Pancreas (tissue), 10 donors: ENCODE measurements around the gene OR4K2. TPM values are rescaled to one million over a fixed set of nuclear protein-coding genes. Genes with fewer than 3 reads are reported as not detected.
"Not testable (repeated sequence)": the region's sequence is repeated elsewhere in the genome, so short reads cannot be mapped to it uniquely, and the experiment has no call there.

Source experiments
- ATAC-seq, 4 donors: fragments of 200-7000 bp; cut with Tn5 transposase; one replicate each; pipeline versions ENCODE4 v1.8.0 to v1.9.1; 2020; ENCODE audit warnings: mild to moderate bottlenecking in 4 of 4, moderate library complexity in 4 of 4
- DNase-seq, 6 donors: peaks; one replicate each; pipeline ENCODE4 v3.0.0-alpha.2; 2020
- FAIRE-seq: peaks from 2 replicates; lab custom pipeline; 2012; peaks lifted over from hg19 to GRCh38; lab: Jason Lieb, UNC
- H3K27ac ChIP-seq, 4 donors: fragments of 200-600 bp; sonication (generic); 1 replicate in 3 of 4; 2 replicates in 1 of 4; pipeline versions ENCODE4 v1.5.0 to v1.8.0; 2020
- H3K27me3 ChIP-seq, 4 donors: fragments of 200-600 bp; one replicate each; pipeline ENCODE4 v1.8.0; 2021
- H3K36me3 ChIP-seq, 3 donors: fragments of 200-600 bp; sonication (generic) in 1 of 3; one replicate each; pipeline versions ENCODE4 v1.5.0 to v1.8.0; 2020 to 2021
- H3K4me1 ChIP-seq, 3 donors: fragments of 200-600 bp; one replicate each; pipeline ENCODE4 v1.8.0; 2021
- H3K4me3 ChIP-seq, 4 donors: fragments of 200-600 bp; sonication (generic) in 2 of 4; one replicate each; pipeline versions ENCODE4 v1.5.0 to v1.8.0; 2020 to 2021
- H3K9me3 ChIP-seq, 4 donors: fragments of 200-600 bp; one replicate each; pipeline ENCODE4 v1.8.0; 2021
- CTCF ChIP-seq, 4 donors: fragments of 200-600 bp; sonication (generic) in 3 of 4; IDR thresholded peaks; one replicate each; pipeline versions ENCODE4 v1.5.0 to v1.8.0; 2021; ENCODE audit warnings: antibody characterized with exemption in 4 of 4
- WGBS, 2 donors: extraction: QIAGEN DNeasy Blood & Tissue Kit; methylation state at CpG; one replicate each; pipeline ENCODE4 v1.1.7; 2013; 5-methylcytosine and 5-hydroxymethylcytosine counted together
- intact Hi-C, 3 donors: fragments of 100-400 bp; cut with DNase I; formaldehyde crosslinking; loops; one replicate each; pipeline versions ENCODE4 v1.11.1 to v1.14.2; 2022
- polyA plus RNA-seq, 2 donors: library from polyadenylated mRNA; stranded (reverse); fragments of 200-250 nt; gene quantifications; one replicate each; pipeline ENCODE4 v1.2.3, GENCODE V29; 2013
- total RNA-seq, 6 donors: library from RNA; stranded (reverse); fragmentation: NEBNext Ultra II Directional in 4 of 6; extraction: Animal tissue kit (Norgen Biotek cat#: 25700) in 4 of 6; gene quantifications; one replicate each; pipeline versions ENCODE4 v1.2.1 to v1.2.4, GENCODE V29; 2021 to 2023
- donor health status: healthy with polysubstance abuse.
- donor health status: DM: no; HTN: no; CAD: no; lungs with moderate emphysema.
- donor health status: DM: no; HTN: no; CAD: no.
- donor health status: control.
- donor health status: control.
- donor health status: Bipolar disorder and iron deficiency.
- donor health status: DM: yes; HTN: yes; CAD: no.
- donor health status: DM: no; HTN: no; CAD: no.
- donor health status: DM: no; HTN: no; CAD: no.
- donor health status: DM: yes; HTN: yes; CAD: no.

OR4K2 gene
- total and polyA plus RNA-seq, 8 donors = 0.02 TPM; not detected in 7

GRCh38 chr14:19851365-19851764, 23.6 kb upstream of the OR4K2 start:
- no peaks in the 10 kb centered on the region for H3K36me3 ChIP-seq
- H3K27ac ChIP-seq = no peak overlapping the region
- ATAC-seq (no peak), DNase-seq (no peak), FAIRE-seq (no peak)
- intact Hi-C loops = no loop called here
- H3K4me1 ChIP-seq = no peaks in the 10 kb centered on the region
- no peak overlapping the region for H3K4me3 ChIP-seq
- no peak for TF ChIP-seq CTCF (IDR thresholded peaks at IDR 0.05)
- no peaks in the 10 kb centered on the region for H3K9me3 ChIP-seq
- no peaks in the 10 kb centered on the region for H3K27me3 ChIP-seq

- peak in 1 of 6 donors; percentile 64 for DNase-seq
- FAIRE-seq = not testable (repeated sequence)
Observed at GRCh38 chr14:19866061-19866669, 8.8 kb upstream of the OR4K2 start.

GRCh38 chr14:19873178-19873577, 1.8 kb upstream of the OR4K2 start:
- H3K36me3 ChIP-seq = no peaks in the 10 kb centered on the region
- ATAC-seq (no peak), FAIRE-seq (no peak), DNase-seq (no peak)
- no peaks in the 10 kb centered on the region for H3K9me3 ChIP-seq
- no peak overlapping the region for H3K27ac ChIP-seq
- no peak overlapping the region for H3K4me3 ChIP-seq
- peaks cover 0 to 5% (median 0%) of the 10 kb centered on the region in 4 donors for H3K27me3 ChIP-seq
- intact Hi-C loops = no loop called here
- WGBS, 2 donors = 20 to 30% methylated on average over 6 of the region's 6 CpGs
- no peaks in the 10 kb centered on the region for H3K4me1 ChIP-seq
- no peak for TF ChIP-seq CTCF (IDR thresholded peaks at IDR 0.05)

More at GRCh38 chr14:19866061-19866669, 8.8 kb upstream of the OR4K2 start:
- ATAC-seq, H3K36me3 ChIP-seq, H3K9me3 ChIP-seq, H3K27me3 ChIP-seq, H3K4me1 ChIP-seq, H3K4me3 ChIP-seq, H3K27ac ChIP-seq, intact Hi-C loops: not testable (repeated sequence)
- 83 to 85% methylated on average over 27 to 39 of the region's 39 CpGs for WGBS, 2 donors

GRCh38 chr14:19878029-19878642, 3.2 kb downstream of the OR4K2 start:
- Histone ChIP-seq H3K4me3 (no peak overlapping the region), H3K36me3 (no peaks in the 10 kb centered on the region), H3K27ac (no peak overlapping the region), H3K4me1 (no peaks in the 10 kb centered on the region), H3K27me3 (peaks cover 0 to 5% (median 0%) of the 10 kb centered on the region in 4 donors), H3K9me3 (no peaks in the 10 kb centered on the region)
- TF ChIP-seq CTCF (IDR thresholded peaks at IDR 0.05) = peak; percentile 46 to 72 (median 50)
- ATAC-seq (peak in 1 of 4 donors; percentile 31), FAIRE-seq (peak; percentile 93), DNase-seq (no peak)
- intact Hi-C loops = no loop called here

- ATAC-seq = no peak
- H3K9me3 ChIP-seq = no peaks in the 10 kb centered on the region
- FAIRE-seq = no peak
- no peak overlapping the region for H3K4me3 ChIP-seq
- DNase-seq = peak in 2 of 6 donors; percentile 12 to 44
- 33 to 45% methylated on average over 2 of the region's 2 CpGs for WGBS, 2 donors
- H3K36me3 ChIP-seq = no peaks in the 10 kb centered on the region
- no peak for TF ChIP-seq CTCF (IDR thresholded peaks at IDR 0.05)
- intact Hi-C loops = no loop called here
- no peaks in the 10 kb centered on the region for H3K4me1 ChIP-seq
- H3K27ac ChIP-seq = no peak overlapping the region
- no peaks in the 10 kb centered on the region for H3K27me3 ChIP-seq
Observed at GRCh38 chr14:19895282-19895681, 20.3 kb downstream of the OR4K2 start.
